HG03571 (cell line): Measurements from ENCODE around the gene KRT23.

Source experiments
- ATAC-seq: cut with Tn5 transposase; IDR thresholded peaks from one replicate; pipeline ENCODE4 v1.9.1; 2021; ENCODE audit not compliant: unreplicated experiment

The KRT23 gene, protein sequence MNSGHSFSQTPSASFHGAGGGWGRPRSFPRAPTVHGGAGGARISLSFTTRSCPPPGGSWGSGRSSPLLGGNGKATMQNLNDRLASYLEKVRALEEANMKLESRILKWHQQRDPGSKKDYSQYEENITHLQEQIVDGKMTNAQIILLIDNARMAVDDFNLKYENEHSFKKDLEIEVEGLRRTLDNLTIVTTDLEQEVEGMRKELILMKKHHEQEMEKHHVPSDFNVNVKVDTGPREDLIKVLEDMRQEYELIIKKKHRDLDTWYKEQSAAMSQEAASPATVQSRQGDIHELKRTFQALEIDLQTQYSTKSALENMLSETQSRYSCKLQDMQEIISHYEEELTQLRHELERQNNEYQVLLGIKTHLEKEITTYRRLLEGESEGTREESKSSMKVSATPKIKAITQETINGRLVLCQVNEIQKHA

DNA sequence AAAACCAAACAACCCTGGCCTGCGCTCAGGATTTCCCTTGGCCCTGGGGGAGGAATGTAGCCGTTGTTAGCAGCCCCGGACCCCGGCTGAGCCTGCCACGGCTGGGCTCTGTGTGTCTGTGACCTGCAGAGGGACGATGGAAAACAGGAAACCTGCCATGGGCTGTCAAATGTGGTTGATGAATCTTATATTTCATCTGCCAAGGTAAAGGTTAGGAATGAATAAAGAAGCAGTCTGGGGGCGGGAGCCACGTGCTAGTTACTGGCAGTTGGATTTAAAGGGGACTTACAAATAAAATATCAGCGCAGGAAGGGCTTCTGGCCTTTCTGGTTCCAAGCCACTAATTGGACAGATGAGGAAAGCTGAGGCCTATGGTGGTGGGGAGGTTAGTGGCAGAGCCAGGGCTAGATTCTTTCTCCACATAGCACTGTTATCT is at the start of gene KRT23:
TSS of gene KRT23 (minus strand) at position 263 of the 436 bp plus-strand sequence. CDS start 1,043 bp downstream, outside the sequence.
- no peak for ATAC-seq

- no peak for ATAC-seq
Measured at GRCh38 chr17:40986920-40987319, 49.5 kb upstream of the KRT23 start.

- no peak for ATAC-seq
Measured at GRCh38 chr17:40984226-40984625, 46.8 kb upstream of the KRT23 start, which contains the start of gene KRT40. KRT40 (minus strand) TSS chr17:40984326; CDS start chr17:40984273, 53 bp downstream.

GRCh38 chr17:40981115-40981514 is 43.7 kb upstream of the KRT23 start:
- ATAC-seq: no peak

DNA sequence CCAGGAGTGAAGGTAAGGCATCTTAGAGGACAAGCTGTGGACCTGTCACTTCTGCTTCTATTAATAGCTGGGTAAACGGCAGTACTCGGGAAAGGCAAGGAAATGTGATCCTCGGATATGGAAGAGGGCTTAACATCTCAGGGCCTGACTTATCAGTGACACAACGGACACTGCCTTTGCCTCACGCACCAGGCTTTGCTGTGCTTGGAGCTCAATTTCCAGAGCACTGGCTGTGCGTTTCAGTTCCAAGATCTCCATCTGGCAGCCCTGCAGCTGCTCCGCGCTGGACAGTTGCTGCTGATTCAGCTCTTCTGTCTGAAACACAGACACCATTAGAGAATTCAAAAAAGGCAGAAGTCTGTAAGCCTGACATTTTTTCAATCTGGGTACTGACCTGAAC is 43.1 kb upstream of the KRT23 start:
- ATAC-seq: no peak

- no peak for ATAC-seq
Measured at GRCh38 chr17:40980117-40980516, 42.7 kb upstream of the KRT23 start.

DNA sequence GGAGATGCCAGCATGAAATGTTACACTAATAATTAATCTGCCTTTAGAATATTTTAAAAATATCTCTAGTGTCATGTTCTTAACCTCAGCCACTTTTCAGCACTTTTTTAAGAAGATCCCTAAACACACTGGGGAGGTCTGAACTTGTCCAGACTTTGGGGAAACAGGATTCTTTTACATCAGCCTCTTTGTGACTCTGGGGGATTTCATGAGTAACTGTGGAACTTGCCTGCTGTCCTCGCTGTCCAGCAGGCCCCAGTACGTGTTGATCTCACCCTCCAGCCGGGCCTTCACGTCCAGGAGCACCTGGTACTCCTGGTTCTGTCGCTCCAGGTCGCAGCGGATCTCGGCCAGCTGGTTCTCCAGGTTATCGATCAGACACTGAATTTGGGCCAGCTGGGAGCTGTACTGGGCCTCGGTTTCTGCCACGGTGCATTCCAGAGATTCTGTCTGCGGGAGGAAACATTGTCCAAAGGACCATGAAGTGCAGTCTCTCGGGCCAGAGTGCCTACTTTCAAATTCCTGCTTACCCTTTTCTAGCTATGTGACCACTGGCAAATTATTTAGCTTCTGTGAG is 41.2 kb upstream of the KRT23 start:
- no peak for ATAC-seq

DNA sequence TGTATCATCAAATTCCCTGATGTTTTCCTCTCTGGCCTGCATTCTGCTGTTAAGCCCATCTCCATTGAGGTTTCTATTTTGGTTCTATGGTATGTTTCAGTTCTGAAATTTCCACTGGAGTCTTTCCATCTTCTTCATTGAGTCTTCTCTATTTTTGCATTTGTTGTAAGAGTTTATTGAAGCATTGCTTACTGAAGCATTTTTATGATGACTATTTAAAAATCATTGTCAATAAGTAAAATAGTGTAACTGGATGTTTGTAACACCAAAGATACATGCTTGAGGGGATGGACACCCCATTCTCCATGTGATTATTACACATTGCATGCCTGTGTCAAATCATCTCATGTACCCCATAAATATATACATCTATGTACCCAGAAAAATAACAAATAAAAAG is 38.1 kb upstream of the KRT23 start:
- ATAC-seq: no peak

- no peak for ATAC-seq
Measured at GRCh38 chr17:40974366-40974765, 36.9 kb upstream of the KRT23 start.

GRCh38 chr17:40967582-40967981 is 30.1 kb upstream of the KRT23 start:
- ATAC-seq: no peak

- ATAC-seq: no peak
Measured at GRCh38 chr17:40966848-40967247, 29.4 kb upstream of the KRT23 start, which contains the start of gene KRT39. KRT39 (minus strand) TSS chr17:40966948; CDS start chr17:40966856, 92 bp downstream.

DNA sequence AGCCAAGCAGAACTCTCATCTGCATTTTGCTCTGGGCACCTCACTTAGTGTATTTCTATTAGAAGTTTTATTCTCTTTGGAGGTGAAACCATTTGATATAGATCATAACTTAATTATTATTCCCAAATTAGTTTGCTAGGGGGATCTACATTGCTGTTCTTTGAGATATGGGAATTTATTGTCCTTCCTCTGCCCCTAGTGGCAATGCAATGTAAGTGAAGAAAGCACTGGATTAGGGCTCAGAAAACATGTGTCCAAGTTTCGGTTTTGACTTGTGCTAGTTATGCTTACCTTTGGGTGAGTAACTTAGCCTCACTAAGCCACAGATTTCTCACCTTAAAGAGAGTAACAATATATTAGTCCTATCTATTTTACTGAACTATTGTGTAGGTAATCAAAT is 26.4 kb upstream of the KRT23 start:
- ATAC-seq: no peak

GRCh38 chr17:40962059-40962561 is 24.7 kb upstream of the KRT23 start:
- ATAC-seq: no peak

- ATAC-seq: no peak
Measured at GRCh38 chr17:40961591-40961990, 24.1 kb upstream of the KRT23 start.

GRCh38 chr17:40960144-40960543 is 22.7 kb upstream of the KRT23 start:
- no peak for ATAC-seq

DNA sequence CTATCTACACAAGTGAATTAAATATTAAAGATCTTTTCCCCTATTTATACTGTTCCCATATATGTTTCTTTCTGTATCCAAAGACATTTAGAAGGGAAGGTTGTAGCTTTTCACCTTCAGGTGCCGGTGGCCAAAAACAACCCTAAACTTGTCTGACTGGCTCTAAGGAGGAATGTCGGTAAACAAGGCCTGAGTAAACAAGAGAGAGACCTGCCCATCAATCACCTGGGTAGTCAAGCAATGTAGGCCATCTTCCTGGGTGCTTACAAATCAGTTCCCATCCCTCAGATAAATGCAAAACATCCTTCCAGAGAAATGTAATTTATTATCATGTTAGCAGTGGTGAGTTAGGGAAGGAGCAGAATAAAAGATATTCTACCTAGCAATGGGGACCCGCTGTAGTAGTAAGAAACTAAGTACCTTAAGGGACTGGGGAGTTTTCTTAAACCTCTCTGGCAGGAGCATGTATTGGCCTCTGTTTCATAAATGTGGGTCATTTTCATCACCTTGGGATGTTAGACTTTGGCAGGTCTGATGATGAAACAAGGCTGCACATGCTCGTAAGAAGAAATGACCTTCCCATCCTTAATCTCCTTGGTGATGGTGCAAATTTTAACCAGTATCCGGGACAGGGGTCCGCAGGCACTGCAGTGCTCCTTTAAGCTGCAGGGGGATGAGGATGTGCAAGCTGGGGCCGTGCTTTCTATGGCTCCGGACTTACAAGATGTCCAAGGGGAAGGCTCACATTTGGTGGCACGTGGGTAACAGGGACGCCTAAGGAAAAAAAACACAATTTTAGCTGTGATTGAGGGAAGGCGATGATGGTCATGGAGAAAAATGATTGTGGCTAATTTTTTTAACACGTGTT is 20.9 kb upstream of the KRT23 start:
- no peak for ATAC-seq

DNA sequence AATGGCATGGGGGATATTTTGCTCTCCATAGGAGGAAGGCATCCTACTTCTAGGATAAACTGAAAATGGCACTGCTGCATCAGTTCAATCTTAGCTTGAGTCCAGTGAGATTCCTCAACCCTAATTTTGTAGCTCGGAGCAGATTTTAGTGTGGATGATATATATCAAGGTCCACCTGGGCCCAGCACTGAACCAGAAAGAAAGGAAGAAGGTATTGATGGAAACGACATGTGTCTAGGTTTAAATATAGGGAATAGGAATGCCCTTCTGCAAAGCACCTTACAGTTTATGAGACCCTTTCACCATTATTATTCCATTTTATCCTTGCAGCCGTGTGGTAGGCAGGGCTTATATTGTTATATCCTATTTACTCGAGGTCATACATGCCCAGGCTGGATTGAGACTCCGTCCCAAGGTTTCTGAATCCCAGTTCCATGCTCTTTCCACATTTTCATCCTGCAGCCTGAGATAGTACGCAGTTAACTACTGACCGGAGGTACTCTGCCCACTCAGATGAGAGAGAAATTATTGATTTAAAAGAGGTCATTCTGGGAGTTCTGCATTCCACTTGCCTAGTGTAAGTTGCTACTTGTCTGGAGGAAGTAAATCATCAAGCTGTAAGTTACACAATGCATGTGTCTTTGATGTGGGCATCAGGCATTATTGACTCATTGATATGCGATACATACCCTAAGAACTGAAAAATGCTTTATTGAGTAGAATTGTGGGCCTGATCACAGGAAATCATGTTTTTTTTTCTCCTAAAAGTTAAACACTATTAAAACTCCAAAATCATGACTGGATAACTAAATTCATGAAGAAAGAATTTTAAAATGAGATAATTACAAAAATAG is 19.2 kb upstream of the KRT23 start:
- no peak for ATAC-seq

GRCh38 chr17:40953881-40954280 is 16.4 kb upstream of the KRT23 start:
- no peak for ATAC-seq

DNA sequence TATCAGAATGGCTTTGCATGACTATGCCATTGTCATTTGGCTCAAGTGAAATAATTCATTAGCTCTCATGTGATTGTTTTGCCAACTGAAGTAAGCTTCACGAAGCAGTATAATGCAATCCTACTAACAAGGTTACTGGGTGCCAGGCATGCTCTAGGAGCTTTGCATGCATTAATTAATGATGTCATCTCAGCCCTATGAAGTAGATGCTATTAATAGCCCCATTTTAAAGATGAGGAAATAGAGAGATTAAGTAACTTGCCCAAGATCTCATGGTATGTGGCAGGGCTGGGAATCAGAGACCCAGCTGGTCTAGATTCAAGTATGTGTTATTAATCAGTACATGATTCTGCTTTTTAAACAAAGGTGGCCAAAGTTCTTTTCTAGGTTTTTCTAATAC is 15.2 kb upstream of the KRT23 start:
- no peak for ATAC-seq

- no peak for ATAC-seq
Measured at GRCh38 chr17:40952154-40952553, 14.7 kb upstream of the KRT23 start.
